OCI-LY7 (cell line): ENCODE results near the gene ATG16L2.

Source experiments
- CTCF ChIP-seq: fragments of 200-600 bp; sonication (generic); conservative IDR thresholded peaks from 2 replicates; pipeline ENCODE4 v1.5.1; 2014; ENCODE audit warnings: mild to moderate bottlenecking, antibody characterized with exemption, low read length, moderate library complexity, mixed read lengths
- EZH2phosphoT487 ChIP-seq: fragments of 200-600 bp; sonication (generic); IDR thresholded peaks from 2 replicates; pipeline ENCODE4 v1.6.1; 2018; ENCODE audit warnings: low read depth, borderline replicate concordance, mild to moderate bottlenecking, mixed run types, antibody characterized with exemption, low read length, moderate library complexity, mixed read lengths

GRCh38 chr11:72828692-72829101 lies 14.5 kb downstream of the ATG16L2 start:
- TF ChIP-seq CTCF (no peak), EZH2phosphoT487 (no peak)
